NCI-H345 treated with DMSO at 0.1 percent for 48 hours (cell line): ENCODE measurements around the gene KLHL41.

Experiments
- DNase-seq: peaks from one replicate; lab custom pipeline; 2025; ENCODE audit not compliant: unreplicated experiment; lab: John Stamatoyannopoulos, UW

KLHL41 gene

GRCh38 chr2:169509298-169509885, at the start of gene KLHL41:
Gene KLHL41 (plus strand): TSS chr2:169509702. CDS start chr2:169509779, 77 bp downstream.
- DNase-seq, result peak; percentile 35

GRCh38 chr2:169461143-169461542, 48.4 kb upstream of the KLHL41 start:
- DNase-seq, result no peak

GRCh38 chr2:169462896-169463695, 46.4 kb upstream of the KLHL41 start:
- DNase-seq, result no peak

GRCh38 chr2:169464466-169464865, 45.0 kb upstream of the KLHL41 start:
- no peak for DNase-seq

GRCh38 chr2:169464882-169465281, 44.6 kb upstream of the KLHL41 start:
- no peak for DNase-seq

- DNase-seq, result no peak
Observed at GRCh38 chr2:169468841-169469240, 40.7 kb upstream of the KLHL41 start.

GRCh38 chr2:169469952-169470572, 39.4 kb upstream of the KLHL41 start:
- no peak for DNase-seq

- no peak for DNase-seq
Observed at GRCh38 chr2:169472249-169472648, 37.3 kb upstream of the KLHL41 start.

GRCh38 chr2:169476459-169476858, 33.0 kb upstream of the KLHL41 start:
- no peak for DNase-seq

- DNase-seq, result no peak
Observed at GRCh38 chr2:169478339-169478738, 31.2 kb upstream of the KLHL41 start.

GRCh38 chr2:169478745-169479256, 30.7 kb upstream of the KLHL41 start:
- no peak for DNase-seq

GRCh38 chr2:169479257-169480078, 30.0 kb upstream of the KLHL41 start, which contains the start of gene BBS5:
Gene BBS5 (plus strand): TSS chr2:169479494. CDS start chr2:169479554, 60 bp downstream.
- peak; percentile 66 for DNase-seq

- DNase-seq, result no peak
Observed at GRCh38 chr2:169480079-169480465, 29.4 kb upstream of the KLHL41 start.

GRCh38 chr2:169485650-169486138, 23.8 kb upstream of the KLHL41 start:
- DNase-seq, result no peak

- no peak for DNase-seq
Observed at GRCh38 chr2:169486487-169486886, 23.0 kb upstream of the KLHL41 start.

GRCh38 chr2:169490834-169491233, 18.7 kb upstream of the KLHL41 start:
- no peak for DNase-seq

- no peak for DNase-seq
Observed at GRCh38 chr2:169491378-169491777, 18.1 kb upstream of the KLHL41 start.

GRCh38 chr2:169493360-169493759, 16.1 kb upstream of the KLHL41 start:
- no peak for DNase-seq

- DNase-seq, result no peak
Observed at GRCh38 chr2:169495310-169495928, 14.1 kb upstream of the KLHL41 start.

GRCh38 chr2:169504651-169505050, 4.9 kb upstream of the KLHL41 start:
- DNase-seq, result no peak
